Osteocyte (in vitro differentiated cells): ENCODE measurements around the gene LPAR3. TPM values are rescaled to one million over a fixed set of nuclear protein-coding genes. Genes with fewer than 3 reads are reported as not detected.

Experiments
- DNase-seq: peaks from one replicate; pipeline ENCODE4 v3.0.0; 2021; ENCODE audit warnings: mixed read lengths; ENCODE audit not compliant: unreplicated experiment; ENCODE audit errors: extremely low spot score
- H3K27ac Mint-ChIP-seq: one replicate; pipeline ENCODE4 v1.8.0; 2021; ENCODE audit warnings: mild to moderate bottlenecking, mixed read lengths; ENCODE audit not compliant: unreplicated experiment
- H3K27me3 Mint-ChIP-seq: one replicate; pipeline ENCODE4 v1.8.0; 2021; ENCODE audit warnings: mixed read lengths; ENCODE audit not compliant: unreplicated experiment
- H3K36me3 Mint-ChIP-seq: one replicate; pipeline ENCODE4 v1.8.0; 2021; ENCODE audit warnings: mixed read lengths; ENCODE audit not compliant: unreplicated experiment
- H3K4me1 Mint-ChIP-seq: one replicate; pipeline ENCODE4 v1.8.0; 2021; ENCODE audit warnings: mixed read lengths; ENCODE audit not compliant: unreplicated experiment
- H3K4me3 Mint-ChIP-seq: one replicate; pipeline ENCODE4 v1.8.0; 2021; ENCODE audit warnings: mild to moderate bottlenecking, moderate library complexity, mixed read lengths; ENCODE audit not compliant: unreplicated experiment
- H3K9me3 Mint-ChIP-seq: one replicate; pipeline ENCODE4 v1.8.0; 2021; ENCODE audit warnings: mixed read lengths; ENCODE audit not compliant: unreplicated experiment
- CTCF ChIP-seq: fragments of 200-600 bp; sonication (generic); IDR thresholded peaks from 2 replicates; pipeline ENCODE4 v1.5.0; 2021; ENCODE audit warnings: antibody characterized with exemption, mild to moderate bottlenecking, moderate library complexity
- total RNA-seq: library from RNA; stranded (reverse); gene quantifications from 2 replicates; pipeline ENCODE4 v1.2.1, GENCODE V29; 2021

LPAR3 gene
- total RNA-seq, 1 donor from 2014 or later: not detected

GRCh38 chr1:84795966-84796600 is 96.9 kb downstream of the LPAR3 start:
- Mint-ChIP-seq H3K4me3 (no peak overlapping the region), H3K27ac (no peak overlapping the region), H3K36me3 (no peaks in the 10 kb centered on the region), H3K9me3 (peaks cover 15% of the 10 kb centered on the region), H3K27me3 (peaks cover 34% of the 10 kb centered on the region), H3K4me1 (no peaks in the 10 kb centered on the region)
- no peak for TF ChIP-seq CTCF
- DNase-seq: no peak

GRCh38 chr1:84795213-84795612 is 97.8 kb downstream of the LPAR3 start:
- H3K27ac Mint-ChIP-seq: no peak overlapping the region
- H3K9me3 Mint-ChIP-seq: peaks cover 15% of the 10 kb centered on the region
- no peaks in the 10 kb centered on the region for H3K36me3 Mint-ChIP-seq
- no peaks in the 10 kb centered on the region for H3K4me1 Mint-ChIP-seq
- H3K27me3 Mint-ChIP-seq: peaks cover 32% of the 10 kb centered on the region
- DNase-seq: no peak
- H3K4me3 Mint-ChIP-seq: no peak overlapping the region
- TF ChIP-seq CTCF: no peak

GRCh38 chr1:84792421-84792820 is 100.6 kb downstream of the LPAR3 start:
- Mint-ChIP-seq H3K36me3 (no peaks in the 10 kb centered on the region), H3K4me3 (no peak overlapping the region), H3K9me3 (peaks cover 19% of the 10 kb centered on the region), H3K4me1 (no peaks in the 10 kb centered on the region), H3K27ac (no peak overlapping the region), H3K27me3 (peaks cover 48% of the 10 kb centered on the region)
- TF ChIP-seq CTCF: no peak
- no peak for DNase-seq

GRCh38 chr1:84789014-84789413 is 104.0 kb downstream of the LPAR3 start:
- Mint-ChIP-seq H3K4me1 (no peaks in the 10 kb centered on the region), H3K36me3 (no peaks in the 10 kb centered on the region), H3K27ac (no peak overlapping the region), H3K4me3 (no peak overlapping the region), H3K9me3 (peaks cover 18% of the 10 kb centered on the region), H3K27me3 (peaks cover 56% of the 10 kb centered on the region)
- no peak for TF ChIP-seq CTCF
- DNase-seq: no peak

- H3K9me3 Mint-ChIP-seq: peaks cover 7% of the 10 kb centered on the region
- H3K4me3 Mint-ChIP-seq: no peak overlapping the region
- H3K27ac Mint-ChIP-seq: no peak overlapping the region
- no peak for DNase-seq
- no peaks in the 10 kb centered on the region for H3K36me3 Mint-ChIP-seq
- H3K27me3 Mint-ChIP-seq: peaks cover 47% of the 10 kb centered on the region
- H3K4me1 Mint-ChIP-seq: peaks cover 5% of the 10 kb centered on the region
- no peak for TF ChIP-seq CTCF
These were observed 107.6 kb downstream of the LPAR3 start for GRCh38 chr1:84785271-84786036.
